Endometrial microvascular endothelial cells (primary cell): ENCODE measurements around the gene COL11A2. TPM values are rescaled to one million over a fixed set of nuclear protein-coding genes. Genes with fewer than 3 reads are reported as not detected.

Experiments used
- in situ Hi-C: cut with HindIII; loops from 2 replicates; pipeline ENCODE4 v1.10.0; 2017; ENCODE audit warnings: low sequenced_read_pairs, low pct_unique_long_range_greater_than_20kb; ENCODE audit errors: inconsistent ontology term
- total RNA-seq: library from RNA; depleted of rRNA; stranded (reverse); fragments of >200 nt; gene quantifications from one replicate; pipeline ENCODE4 v1.2.3, GENCODE V29; 2015; ENCODE audit errors: inconsistent ontology term

Gene COL11A2
- total RNA-seq, 1 donor from 2014 or later: not detected

DNA sequence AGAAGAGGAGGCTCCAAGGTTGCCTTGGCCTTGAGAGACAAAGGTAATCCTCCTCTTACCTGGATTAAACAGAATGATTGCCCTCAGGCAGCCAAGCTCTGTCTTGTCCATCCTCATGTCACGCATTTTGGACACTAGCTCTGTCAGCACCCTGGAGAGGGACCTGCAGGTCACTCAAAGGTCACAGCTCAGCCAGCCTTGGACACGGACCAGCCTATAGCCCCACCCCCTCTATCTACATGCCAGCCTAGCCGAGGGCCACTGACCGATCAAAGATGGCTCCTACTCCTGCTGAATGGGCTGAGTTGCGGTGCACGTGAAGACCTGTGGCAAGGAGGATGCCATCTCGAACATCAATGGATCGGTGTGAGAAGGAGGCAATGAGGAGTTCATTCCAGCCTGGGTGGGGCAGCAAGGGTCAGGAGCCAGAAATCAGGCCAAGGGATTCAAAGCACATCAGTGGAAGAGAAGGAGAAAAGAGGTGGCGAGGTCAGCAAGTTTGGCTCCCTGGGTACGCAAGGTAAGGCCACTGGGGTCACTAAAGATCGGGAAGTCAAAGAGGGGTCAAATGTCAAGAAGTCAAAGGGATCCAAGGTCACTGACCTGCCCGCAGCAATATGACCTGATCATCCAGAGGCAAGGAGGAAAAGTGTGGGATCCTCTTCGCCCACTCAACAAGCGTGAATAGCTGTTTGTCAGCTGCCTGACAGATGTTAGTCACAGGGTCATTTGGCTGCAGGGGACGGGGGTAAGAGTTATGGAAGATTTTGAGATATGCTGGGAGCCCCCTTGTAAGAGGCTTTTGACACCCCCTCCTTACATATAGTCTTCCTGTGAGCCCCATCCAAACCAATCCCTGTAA is 3.3 kb upstream of the COL11A2 start:
- in situ Hi-C loops: no loop called here

DNA sequence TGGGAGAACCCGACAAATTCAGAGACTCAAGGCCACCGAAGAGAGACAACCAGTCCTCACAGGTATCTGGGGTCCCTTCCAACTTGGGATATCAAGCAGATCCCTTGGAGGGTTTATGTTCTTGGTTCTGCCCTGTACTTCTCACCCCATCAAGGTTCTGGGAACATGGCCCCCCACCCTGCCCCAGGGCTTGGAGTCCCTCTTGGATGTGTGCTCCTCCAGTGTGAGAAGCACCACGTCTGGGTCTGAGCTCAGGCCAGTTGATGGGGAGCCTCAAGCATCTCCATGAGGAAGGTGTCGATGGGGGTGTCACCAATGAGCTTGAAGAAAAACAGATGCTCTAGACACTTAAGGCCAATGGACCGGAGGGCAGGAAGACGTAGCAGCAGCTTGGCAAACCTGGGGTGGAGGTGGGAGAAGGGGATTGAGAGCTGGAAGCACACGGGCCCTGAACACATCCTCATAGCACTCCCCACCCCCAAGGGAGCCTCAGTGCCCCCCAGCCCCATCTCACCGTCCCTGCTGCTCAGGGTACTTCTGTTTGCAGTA is 2.2 kb upstream of the COL11A2 start:
- in situ Hi-C loops: no loop called here

DNA sequence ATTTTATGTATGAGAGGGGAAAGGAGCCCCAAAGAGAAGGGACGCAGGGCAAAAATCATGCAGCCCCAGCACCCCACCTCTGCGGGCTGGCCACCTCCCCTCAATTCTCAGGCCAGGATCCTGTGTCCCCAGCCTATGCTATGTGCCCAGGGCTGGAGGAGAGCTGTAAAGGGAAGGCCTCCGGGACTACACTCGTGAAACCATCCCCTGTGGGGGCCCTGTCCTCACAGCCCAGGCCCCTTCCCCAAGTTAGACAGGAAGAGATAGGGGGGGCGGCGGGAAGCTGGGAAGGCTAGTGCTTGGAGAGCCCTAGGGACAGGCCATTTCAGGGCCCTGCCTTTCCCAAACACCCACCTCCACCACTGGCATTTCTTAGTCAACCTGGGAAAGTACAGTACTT is 1.4 kb upstream of the COL11A2 start:
- in situ Hi-C loops: no loop called here

DNA sequence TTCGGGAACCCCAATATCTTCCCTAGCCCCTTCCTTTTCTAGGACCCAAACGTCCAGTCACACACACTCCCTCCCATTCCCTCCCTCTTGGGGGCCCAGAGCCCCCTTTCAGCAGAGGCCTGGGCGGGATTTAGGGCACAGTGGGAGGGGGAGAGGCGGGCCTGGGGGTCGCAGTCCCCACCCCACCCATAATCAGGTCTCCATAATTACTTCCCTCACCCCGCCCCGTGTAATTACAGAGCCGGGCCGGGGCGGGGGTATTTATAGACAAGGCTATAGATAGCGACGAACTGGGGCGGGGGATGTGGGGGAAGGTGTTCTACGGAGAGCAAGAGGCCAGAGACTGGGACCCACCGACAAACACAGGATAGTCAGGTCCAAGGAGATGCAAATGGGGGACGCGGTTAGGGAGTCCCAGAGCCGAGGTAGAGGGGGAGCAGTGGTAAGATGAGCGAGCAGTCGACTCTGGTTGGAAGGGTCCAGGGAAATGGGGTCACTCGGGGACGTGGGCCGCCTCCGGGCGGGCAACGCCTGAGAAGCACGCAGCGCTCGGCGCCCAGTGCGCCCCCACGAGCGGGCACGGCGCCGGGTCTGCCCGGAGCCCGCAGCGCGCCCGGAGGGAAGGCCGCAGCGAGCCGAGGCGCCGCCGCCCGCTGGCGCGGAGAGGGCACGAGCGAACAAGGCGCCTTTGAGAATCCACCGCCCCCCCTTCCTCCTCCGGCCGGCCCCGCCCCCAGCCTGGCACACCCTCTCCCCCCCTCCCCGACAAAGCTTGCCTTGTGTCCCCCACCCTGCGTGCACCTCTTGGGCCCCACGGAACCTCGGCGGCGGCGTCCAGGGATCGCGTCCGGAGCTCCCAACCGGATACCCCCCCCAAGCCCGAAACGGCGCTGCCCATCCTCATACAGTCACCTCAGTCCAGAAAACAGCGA is 670 bp upstream of the COL11A2 start:
- in situ Hi-C loops: no loop called here

- in situ Hi-C loops: no loop called here
Observed at GRCh38 chr6:33191383-33192104, 723 bp downstream of the COL11A2 start.

- in situ Hi-C loops: no loop called here
Observed at GRCh38 chr6:33190504-33191107, 1.7 kb downstream of the COL11A2 start.

GRCh38 chr6:33189625-33190448 is 2.4 kb downstream of the COL11A2 start:
- in situ Hi-C loops: no loop called here

DNA sequence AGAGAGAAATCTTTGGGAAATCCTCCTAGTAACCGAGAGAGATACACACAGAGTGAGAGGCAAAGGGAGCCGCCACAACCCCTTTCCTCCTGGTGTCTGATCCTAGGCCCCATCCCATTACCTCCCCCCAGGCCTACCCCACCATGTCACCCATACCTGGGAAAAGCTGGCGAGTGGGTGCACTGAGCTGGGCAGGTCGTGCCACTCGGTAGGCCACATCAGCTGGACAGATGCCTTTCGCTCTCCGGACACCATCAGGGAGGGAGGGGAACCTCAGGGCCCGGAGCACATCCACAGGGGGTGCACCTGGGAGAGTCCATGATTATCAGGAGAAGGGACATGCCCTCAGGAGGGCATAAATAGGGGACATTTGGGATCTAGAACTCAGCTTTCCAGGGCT is 3.1 kb downstream of the COL11A2 start:
- in situ Hi-C loops: no loop called here

GRCh38 chr6:33187809-33188208 is 4.5 kb downstream of the COL11A2 start:
- in situ Hi-C loops: no loop called here

DNA sequence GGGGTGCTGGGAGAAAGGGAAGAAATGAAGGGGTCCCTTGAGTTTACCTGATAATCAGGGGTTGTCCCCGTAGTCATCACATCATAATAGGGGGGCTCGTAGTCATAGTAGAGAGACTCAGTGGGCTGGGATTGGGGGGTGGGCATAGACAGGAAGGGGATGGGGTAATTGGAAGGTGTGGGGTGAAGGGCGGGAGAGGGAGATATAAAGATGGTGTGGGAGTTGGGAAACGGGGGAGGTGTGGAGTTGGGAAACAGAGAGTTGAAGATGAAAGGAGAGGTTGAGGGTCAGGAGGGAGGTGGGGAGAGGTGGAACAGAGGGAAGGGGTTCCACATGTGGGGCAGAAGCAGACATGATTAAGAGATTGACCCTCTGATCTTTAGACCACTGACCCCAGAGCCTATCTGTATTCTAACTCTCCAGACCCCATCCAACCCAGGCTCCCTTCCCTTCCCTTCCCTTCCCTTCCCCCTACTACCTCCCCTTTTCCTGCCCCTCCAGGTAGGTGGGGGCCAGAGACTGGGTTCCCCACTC is 6.5 kb downstream of the COL11A2 start:
- in situ Hi-C loops: no loop called here

DNA sequence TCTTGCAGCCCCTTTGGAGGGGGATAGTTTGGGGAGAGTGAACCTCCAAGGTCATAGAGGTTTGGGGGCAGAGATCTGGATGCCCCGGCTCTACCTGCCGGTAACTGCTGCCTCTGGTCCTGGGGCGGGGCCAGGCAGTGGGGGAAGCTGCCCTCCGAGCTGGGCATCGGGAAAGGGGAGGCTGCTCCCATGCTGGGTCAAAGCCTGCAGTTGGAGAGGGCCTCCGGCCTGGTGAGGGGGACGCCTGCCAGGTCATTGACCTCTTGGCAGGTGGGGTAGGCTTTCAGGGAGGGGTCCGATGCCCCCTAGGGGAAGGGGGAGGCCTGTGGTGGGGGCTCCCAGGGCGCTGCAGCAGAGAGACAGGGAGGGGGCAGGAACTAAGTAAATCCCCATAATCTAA is 7.1 kb downstream of the COL11A2 start:
- in situ Hi-C loops: no loop called here

- in situ Hi-C loops: no loop called here
Observed at GRCh38 chr6:33183071-33183683, 9.1 kb downstream of the COL11A2 start.

DNA sequence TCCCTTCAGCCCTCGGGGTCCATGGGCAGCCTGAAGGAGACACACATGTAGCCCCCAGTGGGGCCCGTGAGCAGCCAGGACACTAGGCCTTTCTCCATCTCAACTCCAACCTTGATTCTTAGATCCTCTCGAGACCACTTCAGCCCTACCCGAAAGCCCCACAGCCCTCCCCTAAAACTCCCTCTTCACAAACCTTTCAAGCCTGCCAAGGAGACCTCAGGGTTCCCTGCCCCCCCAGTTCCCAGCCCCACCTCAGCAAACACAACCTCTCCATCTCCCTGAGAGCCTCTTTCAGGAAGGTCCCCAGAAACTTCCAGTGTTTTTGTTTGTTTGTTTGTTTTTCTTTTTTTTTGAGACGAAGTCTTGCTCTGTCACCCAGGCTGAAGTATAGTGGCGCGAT is 11.1 kb downstream of the COL11A2 start:
- in situ Hi-C loops: no loop called here

GRCh38 chr6:33178755-33179475 is 13.4 kb downstream of the COL11A2 start:
- in situ Hi-C loops: no loop called here

- in situ Hi-C loops: no loop called here
Observed at GRCh38 chr6:33177552-33178446, 14.5 kb downstream of the COL11A2 start.

DNA sequence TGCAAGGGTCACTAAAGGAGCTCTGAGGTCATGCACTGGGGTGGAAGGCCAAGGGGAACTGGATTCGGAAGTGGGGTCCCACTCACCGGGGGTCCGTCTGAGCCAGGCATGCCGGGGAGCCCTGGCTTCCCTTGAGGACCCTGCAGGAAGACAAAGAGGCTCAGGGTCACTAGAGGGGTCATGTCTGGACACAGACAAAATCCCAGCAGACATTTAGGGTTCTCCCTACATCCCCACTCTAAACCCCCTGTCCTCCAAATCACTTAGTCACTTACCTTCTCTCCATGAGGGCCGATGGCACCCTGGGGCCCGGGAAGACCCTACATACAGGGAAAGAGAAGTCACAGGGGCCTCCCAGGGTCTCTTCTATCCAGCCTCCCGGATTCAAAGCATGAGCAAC is 15.4 kb downstream of the COL11A2 start:
- in situ Hi-C loops: no loop called here
